Adipocyte (in vitro differentiated cells): ENCODE measurements around the gene LGMN.
"Not testable (repeated sequence)": the region's sequence is repeated elsewhere in the genome, so short reads cannot be mapped to it uniquely, and the experiment has no call there.

Experiments used
- DNase-seq: peaks from one replicate; pipeline ENCODE4 v3.0.0-alpha.2; 2015; ENCODE audit warnings: low read depth
- H3K27me3 ChIP-seq: replicated peaks from 2 replicates; pipeline ENCODE4 v1.7.0; 2013; ENCODE audit warnings: mild to moderate bottlenecking, low read length, moderate library complexity; ENCODE audit not compliant: control insufficient read depth, insufficient read depth
- H3K36me3 ChIP-seq: 2 replicates; pipeline ENCODE4 v1.7.0; 2013; ENCODE audit warnings: low read length, mild to moderate bottlenecking, moderate library complexity; ENCODE audit not compliant: control insufficient read depth, insufficient read depth, severe bottlenecking
- H3K4me1 ChIP-seq: 2 replicates; pipeline ENCODE4 v1.7.0; 2013; ENCODE audit warnings: mild to moderate bottlenecking, low read length, moderate library complexity; ENCODE audit not compliant: control insufficient read depth, insufficient read depth
- H3K4me3 ChIP-seq: 2 replicates; pipeline ENCODE4 v1.7.0; 2013; ENCODE audit warnings: mild to moderate bottlenecking, low read length, moderate library complexity
- H3K9ac ChIP-seq: 2 replicates; pipeline ENCODE4 v1.7.0; 2013; ENCODE audit warnings: mild to moderate bottlenecking, low read length, moderate library complexity
- H3K9me3 ChIP-seq: 2 replicates; pipeline ENCODE4 v1.7.0; 2013; ENCODE audit warnings: mild to moderate bottlenecking, low read length, moderate library complexity; ENCODE audit not compliant: control insufficient read depth

Gene LGMN

GRCh38 chr14:92781350-92781749 lies 32.9 kb upstream of the LGMN start:
- H3K36me3 ChIP-seq = no peaks in the 10 kb centered on the region
- H3K9me3 ChIP-seq = no peaks in the 10 kb centered on the region

GRCh38 chr14:92780444-92781232 lies 32.2 kb upstream of the LGMN start:
- no peaks in the 10 kb centered on the region for H3K36me3 ChIP-seq
- peaks cover 5% of the 10 kb centered on the region for H3K4me1 ChIP-seq
- no peak for DNase-seq
- no peak overlapping the region for H3K9ac ChIP-seq
- H3K27me3 ChIP-seq = no peaks in the 10 kb centered on the region
- H3K4me3 ChIP-seq = no peak overlapping the region
- no peaks in the 10 kb centered on the region for H3K9me3 ChIP-seq

More at GRCh38 chr14:92781350-92781749, 32.9 kb upstream of the LGMN start:
- H3K9ac ChIP-seq = no peak overlapping the region
- H3K4me1 ChIP-seq = peaks cover 11% of the 10 kb centered on the region
- H3K27me3 ChIP-seq = no peaks in the 10 kb centered on the region
- H3K4me3 ChIP-seq = no peak overlapping the region
- DNase-seq = no peak

GRCh38 chr14:92778868-92779565 lies 30.6 kb upstream of the LGMN start:
- not testable (repeated sequence) for H3K9me3 ChIP-seq, H3K27me3 ChIP-seq, H3K4me3 ChIP-seq, H3K9ac ChIP-seq, H3K36me3 ChIP-seq, DNase-seq, H3K4me1 ChIP-seq

- not testable (repeated sequence) for H3K9me3 ChIP-seq, H3K4me3 ChIP-seq, H3K36me3 ChIP-seq, DNase-seq, H3K27me3 ChIP-seq, H3K4me1 ChIP-seq, H3K9ac ChIP-seq
Measured at GRCh38 chr14:92775292-92775691, 26.9 kb upstream of the LGMN start.

GRCh38 chr14:92774572-92774971 lies 26.1 kb upstream of the LGMN start:
- no peak for DNase-seq
- Histone ChIP-seq H3K9me3 (no peaks in the 10 kb centered on the region), H3K4me3 (no peak overlapping the region), H3K4me1 (no peaks in the 10 kb centered on the region), H3K36me3 (no peaks in the 10 kb centered on the region), H3K9ac (no peak overlapping the region), H3K27me3 (no peaks in the 10 kb centered on the region)

- Histone ChIP-seq H3K27me3 (no peaks in the 10 kb centered on the region), H3K4me3 (no peak overlapping the region), H3K36me3 (no peaks in the 10 kb centered on the region), H3K4me1 (no peaks in the 10 kb centered on the region), H3K9ac (no peak overlapping the region), H3K9me3 (no peaks in the 10 kb centered on the region)
- no peak for DNase-seq
Measured at GRCh38 chr14:92770484-92770883, 22.1 kb upstream of the LGMN start.

GRCh38 chr14:92768795-92769194 lies 20.4 kb upstream of the LGMN start:
- DNase-seq = no peak
- no peaks in the 10 kb centered on the region for H3K9me3 ChIP-seq
- H3K9ac ChIP-seq = no peak overlapping the region
- H3K4me3 ChIP-seq = no peak overlapping the region
- no peaks in the 10 kb centered on the region for H3K4me1 ChIP-seq
- H3K27me3 ChIP-seq = no peaks in the 10 kb centered on the region
- no peaks in the 10 kb centered on the region for H3K36me3 ChIP-seq

- not testable (repeated sequence) for H3K9ac ChIP-seq, H3K9me3 ChIP-seq, H3K36me3 ChIP-seq, H3K27me3 ChIP-seq, H3K4me3 ChIP-seq, DNase-seq, H3K4me1 ChIP-seq
Measured at GRCh38 chr14:92768236-92768635, 19.8 kb upstream of the LGMN start.

- not testable (repeated sequence) for H3K9ac ChIP-seq, H3K4me3 ChIP-seq, H3K9me3 ChIP-seq, H3K36me3 ChIP-seq, DNase-seq, H3K4me1 ChIP-seq
- H3K27me3 ChIP-seq = peaks cover 17% of the 10 kb centered on the region
Measured at GRCh38 chr14:92763666-92764631, 15.5 kb upstream of the LGMN start.

- peaks cover 3% of the 10 kb centered on the region for H3K4me1 ChIP-seq
- DNase-seq = no peak
- no peaks in the 10 kb centered on the region for H3K36me3 ChIP-seq
- no peak overlapping the region for H3K9ac ChIP-seq
- no peaks in the 10 kb centered on the region for H3K9me3 ChIP-seq
- H3K27me3 ChIP-seq = peaks cover 17% of the 10 kb centered on the region
- H3K4me3 ChIP-seq = no peak overlapping the region
Measured at GRCh38 chr14:92760524-92760805, 12.0 kb upstream of the LGMN start.
